SJSA1 (cell line): ENCODE results near the gene CHCHD4. TPM values are rescaled to one million over a fixed set of nuclear protein-coding genes. Genes with fewer than 3 reads are reported as not detected.
A peak's percentile ranks its signal among the peaks of the same experiment; 100 is the strongest.

ENCODE experiments used
- DNase-seq, 2 experiments: peaks; one replicate each; pipeline ENCODE4 v3.0.0-alpha.2; 2015 to 2020; ENCODE audit warnings: low spot score in 2 of 2, low read depth in 1 of 2
- H3K27ac ChIP-seq: fragments of 250-450 bp; sonication (Bioruptor Pico); 2 replicates; pipeline ENCODE4 v1.5.1; 2020; ENCODE audit warnings: mild to moderate bottlenecking, moderate library complexity
- H3K27me3 ChIP-seq: fragments of 250-450 bp; sonication (Bioruptor Pico); replicated peaks from 2 replicates; pipeline ENCODE4 v1.5.1; 2020; ENCODE audit warnings: mild to moderate bottlenecking, moderate library complexity
- H3K36me3 ChIP-seq: fragments of 250-450 bp; sonication (Bioruptor Pico); 2 replicates; pipeline ENCODE4 v1.5.1; 2020; ENCODE audit warnings: mild to moderate bottlenecking
- H3K4me1 ChIP-seq: fragments of 250-450 bp; sonication (Bioruptor Pico); replicated peaks from 2 replicates; pipeline ENCODE4 v1.6.1; 2021; ENCODE audit warnings: mild to moderate bottlenecking
- H3K4me3 ChIP-seq: fragments of 250-450 bp; sonication (Bioruptor Pico); 2 replicates; pipeline ENCODE4 v1.5.1; 2020; ENCODE audit warnings: mild to moderate bottlenecking
- H3K9me3 ChIP-seq: fragments of 250-450 bp; sonication (Bioruptor Pico); replicated peaks from 2 replicates; pipeline ENCODE4 v1.5.1; 2020; ENCODE audit warnings: mild to moderate bottlenecking
- total RNA-seq: library from RNA; depleted of rRNA; stranded (reverse); fragments of >200 nt; shearing (Covaris generic); gene quantifications from 2 replicates; pipeline ENCODE4 v1.2.3, GENCODE V29; 2014; rRNA removed

CHCHD4 gene
- total RNA-seq = 12.8 and 17.3 TPM in 2 replicates

DNA sequence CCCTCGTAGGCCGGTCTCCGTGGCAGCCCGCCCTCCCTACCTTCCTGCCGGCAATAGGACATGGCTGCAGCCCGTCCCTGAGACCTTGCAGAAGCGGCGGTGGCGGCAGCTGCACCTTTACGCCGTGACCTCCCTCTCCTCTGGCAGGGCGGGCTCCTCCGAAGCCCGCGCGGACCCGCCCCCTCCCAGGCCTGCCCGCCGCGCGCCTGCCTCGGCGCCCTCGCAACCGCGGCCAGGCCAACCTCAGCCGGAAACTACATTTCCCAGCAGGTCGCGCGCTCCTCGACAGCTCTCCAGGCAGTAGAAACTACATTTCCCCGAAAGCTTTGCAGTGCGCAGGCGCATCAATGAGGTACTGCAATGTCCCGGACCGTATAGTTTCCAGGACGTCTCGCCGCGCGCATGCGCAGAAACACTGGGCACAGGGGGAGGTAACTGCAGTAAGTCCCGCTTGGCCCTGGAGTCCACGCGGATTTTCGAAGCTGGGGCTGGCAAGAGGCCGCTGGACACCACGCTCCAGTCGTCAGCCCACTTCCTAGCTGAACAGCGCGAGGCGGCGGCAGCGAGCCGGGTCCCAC lies at the start of gene CHCHD4, which contains the start of gene TMEM43:
Gene CHCHD4, minus strand, starts transcription at position 256 of the 578 bp plus-strand sequence. Its CDS starts 194 bp downstream, at position 62.
Gene TMEM43, plus strand, starts transcription at position 438 of the 578 bp plus-strand sequence. CDS start 142 bp downstream, outside the sequence.
- Histone ChIP-seq H3K4me1 (peaks cover 17% of the 10 kb centered on the region), H3K4me3 (peak within 1 kb of the TSS; percentile 67), H3K27ac (peak within 1 kb of the TSS; percentile 53), H3K9me3 (no peaks in the 10 kb centered on the region; the same call in 1 of the 2 replicates), H3K27me3 (no peaks in the 10 kb centered on the region), H3K36me3 (peaks cover 41% of the 10 kb centered on the region)
- peak; percentile 93 to 99 for DNase-seq

DNA sequence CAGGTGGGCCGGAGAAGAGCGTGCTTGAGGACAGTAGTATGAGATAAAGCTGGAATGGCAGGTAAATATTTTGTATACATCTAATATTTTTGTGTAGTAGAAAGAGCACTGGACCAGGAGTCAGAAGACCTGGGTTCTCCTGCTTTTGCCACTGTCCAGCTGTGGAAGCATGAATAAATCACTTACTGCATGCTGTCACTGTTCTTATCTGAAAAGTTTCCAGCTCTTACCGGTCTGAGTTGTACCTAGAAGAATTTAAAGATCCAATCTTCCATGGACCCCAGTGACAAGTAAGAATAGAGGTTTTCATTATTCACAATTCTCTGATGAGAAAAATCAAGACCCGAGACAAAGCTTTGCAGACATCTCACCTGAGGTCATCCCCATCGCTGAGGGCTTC lies 47.8 kb upstream of the CHCHD4 start:
- DNase-seq = no peak
- no peak overlapping the region for H3K27ac ChIP-seq
- H3K36me3 ChIP-seq = peaks cover 55% of the 10 kb centered on the region
- peaks cover 24% of the 10 kb centered on the region for H3K4me1 ChIP-seq
- H3K9me3 ChIP-seq = no peaks in the 10 kb centered on the region
- H3K4me3 ChIP-seq = no peak overlapping the region
- H3K27me3 ChIP-seq = no peaks in the 10 kb centered on the region

DNA sequence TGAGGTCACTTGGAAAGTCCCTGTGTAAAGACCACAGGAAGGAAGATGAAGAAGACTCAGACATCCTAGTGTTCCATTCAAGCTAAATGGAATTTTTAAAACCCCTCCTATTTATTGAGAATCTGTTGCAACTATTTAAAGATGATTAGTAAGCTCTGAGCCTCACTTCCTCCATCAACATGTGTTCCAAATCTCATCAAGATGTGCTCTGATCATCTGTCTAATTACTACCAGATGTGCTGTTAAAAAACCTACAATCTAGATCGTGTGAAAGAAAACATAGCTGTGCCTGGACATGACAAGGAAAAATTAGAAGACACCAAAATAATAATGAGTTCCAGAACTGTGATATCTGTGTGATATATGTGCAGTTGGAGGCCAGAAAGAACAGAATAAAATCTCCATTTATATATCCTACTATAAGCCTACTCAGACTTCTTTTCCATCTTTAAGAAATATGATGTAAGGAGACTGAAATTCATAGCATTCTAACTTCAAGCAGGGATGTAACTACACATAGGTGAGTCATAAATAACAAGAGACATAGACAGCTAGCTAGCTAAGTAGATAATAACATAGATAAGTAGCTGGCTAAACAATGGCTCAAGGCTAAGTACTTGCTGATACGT lies 46.0 kb upstream of the CHCHD4 start:
- H3K9me3 ChIP-seq = no peaks in the 10 kb centered on the region
- H3K27ac ChIP-seq = peak overlapping the region; percentile 60
- H3K27me3 ChIP-seq = no peaks in the 10 kb centered on the region
- H3K36me3 ChIP-seq = peaks cover 65% of the 10 kb centered on the region
- no peak overlapping the region for H3K4me3 ChIP-seq
- no peak for DNase-seq
- peaks cover 18% of the 10 kb centered on the region for H3K4me1 ChIP-seq

DNA sequence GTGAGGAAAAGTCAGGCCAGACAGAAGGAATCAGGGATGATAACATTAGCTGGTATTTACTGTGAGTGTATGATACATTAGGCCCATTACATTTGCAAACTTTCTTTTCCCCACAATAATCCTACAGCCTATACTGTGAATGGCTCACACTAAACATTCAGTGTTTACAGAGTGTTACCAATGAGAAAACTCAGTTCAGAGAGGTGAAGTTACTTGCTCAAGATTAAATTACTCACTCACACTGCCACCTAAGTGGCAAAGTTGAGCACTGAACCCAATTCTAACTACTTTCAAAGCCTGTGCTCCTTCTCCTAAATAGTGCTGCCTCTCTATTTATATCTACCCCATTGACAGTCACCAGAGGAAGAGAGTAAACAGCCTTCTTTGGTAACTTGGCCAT lies 45.2 kb upstream of the CHCHD4 start:
- Histone ChIP-seq H3K4me3 (no peak overlapping the region), H3K9me3 (no peaks in the 10 kb centered on the region), H3K27ac (peak overlapping the region; percentile 60; the same call in 1 of the 2 replicates), H3K27me3 (no peaks in the 10 kb centered on the region), H3K36me3 (peaks cover 73% of the 10 kb centered on the region), H3K4me1 (peaks cover 15% of the 10 kb centered on the region)
- DNase-seq = no peak

DNA sequence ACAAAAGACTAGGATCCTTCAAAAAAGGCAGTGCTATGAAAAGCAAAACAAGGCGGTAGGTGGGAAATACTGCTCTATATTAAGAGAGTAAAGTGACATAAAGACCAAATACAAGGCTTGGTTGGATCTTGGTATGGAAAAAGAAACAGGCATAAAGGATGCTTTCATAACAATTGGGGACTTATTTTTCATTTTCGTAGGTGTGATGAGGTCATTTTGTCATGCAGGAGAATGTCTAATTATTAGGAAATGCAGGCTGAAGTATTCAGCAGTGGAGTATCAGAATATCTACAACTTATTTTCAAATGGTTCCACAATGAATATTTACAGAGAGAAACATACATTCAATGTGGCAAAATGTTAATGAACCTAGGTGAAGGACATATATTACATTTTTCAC lies 44.8 kb upstream of the CHCHD4 start:
- no peaks in the 10 kb centered on the region for H3K27me3 ChIP-seq
- no peak overlapping the region for H3K4me3 ChIP-seq
- no peak for DNase-seq
- peaks cover 15% of the 10 kb centered on the region for H3K4me1 ChIP-seq
- H3K27ac ChIP-seq = no peak overlapping the region
- no peaks in the 10 kb centered on the region for H3K9me3 ChIP-seq
- peaks cover 78% of the 10 kb centered on the region for H3K36me3 ChIP-seq

DNA sequence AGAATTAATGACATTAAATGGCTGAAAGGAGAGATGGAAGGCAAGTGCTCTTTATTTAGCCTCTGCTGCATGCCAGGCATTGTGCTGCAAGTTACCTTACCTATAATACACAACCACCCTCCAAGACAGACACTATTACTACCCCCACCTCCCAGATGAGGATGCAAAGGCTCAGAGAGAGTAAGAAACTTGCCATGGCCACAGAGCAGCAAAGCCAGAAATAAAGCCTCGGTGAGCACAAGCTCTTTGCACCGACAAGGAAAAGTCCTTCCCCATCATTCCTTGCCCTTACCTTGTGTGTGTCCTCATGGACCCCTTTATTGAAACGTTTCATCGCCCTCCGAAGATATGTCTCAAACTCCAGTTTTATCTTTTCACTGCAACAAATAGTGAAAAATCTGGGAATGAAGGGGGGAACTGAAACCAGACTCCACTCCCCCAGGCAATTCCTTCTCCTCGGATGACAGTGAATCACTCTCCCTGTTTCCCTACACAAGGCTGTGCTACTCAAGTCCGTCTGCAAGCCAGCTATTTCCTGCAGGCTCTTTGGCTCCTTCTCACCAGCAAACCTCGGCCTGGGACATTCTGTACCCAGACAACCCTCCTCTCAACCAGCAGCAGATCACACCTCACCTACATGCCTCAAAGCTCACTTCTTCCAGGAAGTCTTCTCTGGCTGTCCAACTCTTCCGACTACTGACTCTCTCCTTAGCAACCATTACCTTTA lies 42.4 kb upstream of the CHCHD4 start:
- Histone ChIP-seq H3K27ac (no peak overlapping the region), H3K4me1 (peaks cover 15% of the 10 kb centered on the region), H3K9me3 (peaks cover 2% of the 10 kb centered on the region; the same call in 1 of the 2 replicates), H3K27me3 (no peaks in the 10 kb centered on the region), H3K36me3 (peaks cover 93% of the 10 kb centered on the region), H3K4me3 (no peak overlapping the region)
- DNase-seq = no peak

DNA sequence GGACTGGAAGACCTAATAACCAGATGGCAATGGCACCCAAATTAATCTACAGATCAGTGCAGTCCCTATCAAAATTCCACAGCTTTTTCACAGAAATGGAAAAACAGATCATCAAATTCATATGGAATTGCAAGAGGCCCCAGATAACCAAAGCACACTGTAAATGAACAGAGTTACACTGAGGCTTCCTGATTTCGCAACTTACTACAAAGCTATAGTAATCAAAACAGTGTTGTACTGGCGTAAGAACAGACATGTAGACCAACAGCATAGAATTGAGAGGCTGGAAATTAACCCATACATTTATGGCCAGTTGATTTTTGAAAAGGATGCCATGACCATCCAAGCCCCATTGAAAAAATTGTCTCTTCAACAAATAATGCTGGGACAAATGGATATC lies 37.5 kb upstream of the CHCHD4 start:
- Histone ChIP-seq H3K36me3 (peaks cover 95% of the 10 kb centered on the region), H3K27me3 (no peaks in the 10 kb centered on the region), H3K4me3 (no peak overlapping the region), H3K27ac (no peak overlapping the region), H3K9me3 (peaks cover 7% of the 10 kb centered on the region), H3K4me1 (no peaks in the 10 kb centered on the region)
- no peak for DNase-seq

DNA sequence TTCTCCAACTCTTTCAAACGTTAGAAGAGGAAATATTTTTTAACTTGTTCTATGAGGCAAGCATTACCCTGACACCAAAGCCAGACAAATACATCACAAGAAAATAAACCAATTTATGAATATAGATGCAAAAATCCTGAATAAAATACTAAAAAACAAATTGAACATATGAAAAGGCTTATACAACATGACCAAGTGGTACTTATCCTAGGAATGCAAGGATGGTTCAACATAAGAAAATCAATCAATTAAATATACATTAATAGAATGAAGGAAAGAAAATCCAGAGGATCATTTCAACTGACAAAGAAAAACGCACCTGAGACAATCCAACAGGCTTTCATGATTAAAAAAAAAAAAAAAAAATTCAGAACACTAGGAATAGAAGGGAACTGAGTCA lies 36.6 kb upstream of the CHCHD4 start:
- H3K9me3 ChIP-seq = peaks cover 7% of the 10 kb centered on the region
- H3K36me3 ChIP-seq = peaks cover 97% of the 10 kb centered on the region
- H3K4me3 ChIP-seq = no peak overlapping the region
- H3K27ac ChIP-seq = no peak overlapping the region
- DNase-seq = no peak
- no peaks in the 10 kb centered on the region for H3K4me1 ChIP-seq
- H3K27me3 ChIP-seq = no peaks in the 10 kb centered on the region

DNA sequence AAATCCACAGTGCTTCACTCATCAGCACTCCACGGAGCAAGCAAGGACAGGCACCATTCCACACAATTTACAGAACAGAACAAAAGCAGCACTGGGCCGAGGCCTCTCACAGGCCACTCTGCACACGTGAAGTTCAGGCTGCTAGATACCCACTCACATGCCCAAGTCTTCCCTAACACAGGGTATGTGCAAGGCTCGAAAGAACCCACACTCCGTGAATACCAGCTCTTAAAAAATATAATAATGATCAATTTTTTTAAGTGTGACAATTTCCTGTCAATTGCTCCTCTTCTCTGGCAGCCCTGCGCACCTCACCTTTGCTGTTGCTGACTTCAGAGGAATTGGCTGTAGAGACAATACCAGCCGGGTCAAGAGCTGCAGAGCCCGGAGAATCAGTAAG lies 34.8 kb upstream of the CHCHD4 start:
- Histone ChIP-seq H3K4me3 (no peak overlapping the region), H3K36me3 (peaks cover 88% of the 10 kb centered on the region), H3K4me1 (no peaks in the 10 kb centered on the region), H3K9me3 (peaks cover 7% of the 10 kb centered on the region), H3K27me3 (no peaks in the 10 kb centered on the region), H3K27ac (no peak overlapping the region)
- DNase-seq = no peak

DNA sequence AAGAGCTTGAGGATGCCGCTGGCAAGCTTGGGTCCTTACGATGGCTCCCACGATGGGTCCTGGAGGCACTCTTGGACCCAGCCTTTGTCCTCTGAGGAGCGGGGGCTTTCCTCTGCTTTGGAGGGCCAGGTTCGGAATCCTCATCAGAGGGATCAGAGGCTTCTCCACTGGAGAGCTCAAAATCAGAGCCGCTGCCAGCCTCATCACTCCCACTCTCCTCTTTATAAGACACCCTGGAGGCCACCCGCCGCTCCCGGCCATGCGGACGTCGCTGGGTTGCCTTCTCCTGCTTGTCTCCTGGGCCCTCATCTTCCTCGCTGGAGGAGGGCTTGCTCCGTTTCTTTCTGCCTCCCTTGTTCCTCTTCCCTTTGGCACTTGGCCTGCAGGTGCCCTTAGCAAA lies 33.7 kb upstream of the CHCHD4 start:
- no peaks in the 10 kb centered on the region for H3K27me3 ChIP-seq
- DNase-seq = no peak
- H3K4me1 ChIP-seq = no peaks in the 10 kb centered on the region
- H3K36me3 ChIP-seq = peaks cover 86% of the 10 kb centered on the region
- no peak overlapping the region for H3K4me3 ChIP-seq
- H3K27ac ChIP-seq = no peak overlapping the region
- H3K9me3 ChIP-seq = peaks cover 7% of the 10 kb centered on the region

DNA sequence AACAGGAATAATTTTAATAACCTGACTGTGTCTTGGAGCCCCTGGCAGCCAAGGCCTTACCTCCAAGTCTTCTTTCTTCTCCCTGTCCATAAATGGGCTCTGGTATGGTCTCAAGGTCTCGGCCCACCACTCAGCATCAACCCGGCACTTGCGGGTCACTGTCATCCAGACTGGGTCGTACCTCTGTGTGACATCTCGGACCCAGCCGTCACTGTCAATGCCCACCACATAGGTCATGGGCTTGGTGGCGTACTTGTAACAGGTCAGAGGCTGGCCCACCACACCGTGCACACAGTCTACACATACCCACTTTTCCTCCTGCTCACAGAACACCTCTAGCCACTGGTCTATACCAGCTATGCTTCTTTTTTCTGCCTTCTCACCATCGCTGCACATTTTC lies 33.3 kb upstream of the CHCHD4 start:
- H3K27me3 ChIP-seq = no peaks in the 10 kb centered on the region
- no peak overlapping the region for H3K4me3 ChIP-seq
- peaks cover 86% of the 10 kb centered on the region for H3K36me3 ChIP-seq
- DNase-seq = no peak
- H3K4me1 ChIP-seq = no peaks in the 10 kb centered on the region
- peaks cover 7% of the 10 kb centered on the region for H3K9me3 ChIP-seq
- no peak overlapping the region for H3K27ac ChIP-seq

DNA sequence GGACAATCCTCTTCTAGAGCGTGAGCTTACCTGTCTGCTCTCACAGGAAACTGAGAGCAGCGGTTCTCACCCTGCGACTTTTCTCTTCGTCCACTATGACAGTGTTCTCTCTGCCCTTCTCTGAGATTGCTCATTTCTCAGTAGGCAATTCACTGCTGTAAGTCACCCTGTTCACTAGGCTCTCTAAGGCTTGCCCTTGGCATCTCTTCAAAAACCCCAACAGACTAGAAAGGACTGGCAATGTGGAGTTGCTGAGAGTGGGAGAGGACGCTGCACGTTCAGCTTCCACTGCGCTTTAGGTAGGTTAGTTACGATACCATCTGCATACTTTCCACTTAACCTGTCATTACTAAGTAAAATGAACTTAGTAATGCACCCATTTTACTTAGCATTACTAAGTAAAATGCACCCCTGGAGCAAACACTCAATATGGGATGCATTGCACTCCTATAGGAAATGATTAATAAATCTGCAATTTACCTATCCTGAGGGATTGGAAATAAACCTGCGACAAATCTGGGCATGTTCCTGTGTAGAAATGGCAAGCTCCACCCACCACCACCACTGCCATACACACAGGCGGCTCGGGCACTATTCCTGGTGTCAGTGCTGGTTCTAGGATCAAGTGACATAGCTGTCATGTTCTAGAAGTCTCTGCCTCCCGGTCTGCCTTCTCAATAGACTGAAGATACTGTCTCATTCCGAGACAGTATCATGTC lies 32.3 kb upstream of the CHCHD4 start:
- H3K4me1 ChIP-seq = no peaks in the 10 kb centered on the region
- no peaks in the 10 kb centered on the region for H3K27me3 ChIP-seq
- no peak overlapping the region for H3K27ac ChIP-seq
- no peak overlapping the region for H3K4me3 ChIP-seq
- no peak for DNase-seq
- H3K36me3 ChIP-seq = peaks cover 83% of the 10 kb centered on the region
- H3K9me3 ChIP-seq = peaks cover 5% of the 10 kb centered on the region

DNA sequence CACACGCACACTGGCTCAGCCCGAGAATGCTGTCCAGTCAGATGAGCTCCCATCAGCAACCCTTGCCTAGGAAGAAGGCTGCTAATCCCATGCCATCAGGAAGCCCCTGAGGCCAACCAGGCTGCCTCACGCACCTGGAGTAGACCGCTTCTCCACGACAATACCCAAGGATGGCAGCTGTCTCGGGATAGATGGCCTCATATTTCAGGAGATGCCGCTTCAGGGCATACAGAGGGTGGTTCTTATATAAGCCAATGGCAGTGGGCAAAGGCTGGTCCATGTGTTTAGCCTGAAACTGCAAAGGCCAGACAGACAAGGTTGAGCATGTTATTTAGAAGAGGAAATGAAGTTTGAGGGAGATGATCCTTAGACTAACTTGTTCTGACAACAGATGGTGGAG lies 31.5 kb upstream of the CHCHD4 start:
- Histone ChIP-seq H3K9me3 (no peaks in the 10 kb centered on the region), H3K4me1 (no peaks in the 10 kb centered on the region), H3K27ac (no peak overlapping the region), H3K27me3 (no peaks in the 10 kb centered on the region), H3K4me3 (no peak overlapping the region), H3K36me3 (peaks cover 83% of the 10 kb centered on the region)
- no peak for DNase-seq
